Motor neuron (in vitro differentiated cells): ENCODE results near the gene UTP25. TPM values are rescaled to one million over a fixed set of nuclear protein-coding genes. Genes with fewer than 3 reads are reported as not detected.
"Not testable (repeated sequence)": the region's sequence is repeated elsewhere in the genome, so short reads cannot be mapped to it uniquely, and the experiment has no call there.

Source experiments
- ATAC-seq, 8 experiments: fragments of 200-7000 bp; cut with Tn5 transposase; replicated peaks in 6 of 8; 2 replicates each; pipeline ENCODE4 v1.8.0; 2021; ENCODE audit warnings: mild to moderate bottlenecking in 8 of 8, moderate library complexity in 8 of 8
- H3K27ac ChIP-seq, 2 donors: fragments of 250-450 bp; sonication (Bioruptor Pico); 2 replicates each; pipeline ENCODE4 v1.9.0; 2021; ENCODE audit warnings: antibody characterized with exemption in 2 of 2, mild to moderate bottlenecking in 2 of 2, moderate library complexity in 1 of 2
- H3K4me1 ChIP-seq, 2 donors: fragments of 250-450 bp; sonication (Bioruptor Pico); replicated peaks in 1 of 2; 2 replicates each; pipeline ENCODE4 v1.6.1; 2021; ENCODE audit warnings: antibody characterized with exemption in 2 of 2, mild to moderate bottlenecking in 2 of 2, moderate library complexity in 1 of 2
- H3K4me3 ChIP-seq, 5 donors: fragments of 250-450 bp; sonication (Bioruptor Pico); 2 replicates each; pipeline ENCODE4 v1.9.0; 2021; ENCODE audit warnings: antibody characterized with exemption in 5 of 5, mild to moderate bottlenecking in 5 of 5, moderate library complexity in 4 of 5
- WGBS, 10 experiments: fragments of 450-650 bp; shearing (Covaris generic); methylation state at CpG; one replicate each; pipeline ENCODE4 v1.0.0; 2022; 5-methylcytosine and 5-hydroxymethylcytosine counted together
- in situ Hi-C, 9 experiments: fragments of 400-800 bp; cut with MboI; loops; one replicate each; pipeline ENCODE4 v1.15.0; 2021; ENCODE audit warnings: low sequenced_read_pairs in 9 of 9, low pct_unique_long_range_greater_than_20kb in 2 of 9; ENCODE audit not compliant: unreplicated experiment in 9 of 9
- total RNA-seq, 8 experiments: library from RNA; unstranded; fragments of 300-600 nt; gene quantifications; 2 replicates each; pipeline versions ENCODE4 v1.2.3 to v1.2.4, GENCODE V29; 2022

The UTP25 gene
- total RNA-seq, 8 experiments from 2014 or later = 6.3 to 11.9 (median 8.7) TPM

GRCh38 chr1:209884665-209885117 lies 56.9 kb downstream of the UTP25 start:
- peak; percentile 76 to 99 (median 98) for ATAC-seq
- H3K4me1 ChIP-seq = peaks cover 25 to 31% of the 10 kb centered on the region in 2 donors
- H3K27ac ChIP-seq = peak overlapping the region; percentile 4 to 66
- no peak overlapping the region for H3K4me3 ChIP-seq
- in situ Hi-C loops = no loop called here
- WGBS, 10 experiments = 0 to 67% (median 17%) methylated on average over 1 to 2 of the region's 2 CpGs; no CpG with 5 or more reads in 3 of the 10 experiments

DNA sequence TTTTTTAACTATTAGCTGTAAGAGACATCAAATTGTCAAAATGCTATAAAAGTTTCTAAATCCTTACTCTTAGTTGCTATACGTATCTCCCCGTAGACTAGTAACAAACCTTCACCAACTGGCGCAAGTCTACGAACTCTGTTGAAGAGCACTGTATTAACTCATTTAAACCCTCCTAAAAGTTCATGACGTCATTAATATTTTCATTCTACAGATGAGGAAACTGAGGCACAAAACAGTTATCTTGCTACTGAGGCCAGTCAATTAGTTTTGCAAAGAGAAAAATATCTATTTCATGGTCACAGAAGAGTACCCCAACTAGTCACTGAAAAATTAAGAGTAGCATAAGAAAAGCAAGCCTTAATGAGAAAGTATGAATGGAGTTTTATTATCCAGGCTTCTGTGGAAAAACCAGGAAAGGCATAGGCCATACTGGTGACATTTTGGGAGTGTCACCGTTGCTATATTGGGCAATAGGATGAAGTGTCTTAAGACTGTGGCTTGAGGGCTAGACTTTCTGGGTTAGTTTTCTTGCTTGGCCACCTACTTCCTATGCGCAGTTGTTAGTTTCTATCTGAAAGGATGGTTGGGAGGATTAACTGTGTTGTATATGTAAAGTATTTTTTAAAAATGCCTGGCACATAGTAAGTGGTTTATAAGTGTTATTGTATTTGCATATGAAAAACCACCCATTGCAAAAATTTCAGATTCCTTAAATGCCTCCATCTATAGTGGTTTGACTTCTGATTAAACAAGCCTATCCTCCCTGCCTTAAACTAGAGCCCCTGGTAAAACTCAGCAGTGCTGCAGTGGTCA lies 57.8 kb downstream of the UTP25 start:
- in situ Hi-C loops = no loop called here
- WGBS, 10 experiments = 52 to 96% (median 83%) methylated on average over 1 to 7 of the region's 7 CpGs

DNA sequence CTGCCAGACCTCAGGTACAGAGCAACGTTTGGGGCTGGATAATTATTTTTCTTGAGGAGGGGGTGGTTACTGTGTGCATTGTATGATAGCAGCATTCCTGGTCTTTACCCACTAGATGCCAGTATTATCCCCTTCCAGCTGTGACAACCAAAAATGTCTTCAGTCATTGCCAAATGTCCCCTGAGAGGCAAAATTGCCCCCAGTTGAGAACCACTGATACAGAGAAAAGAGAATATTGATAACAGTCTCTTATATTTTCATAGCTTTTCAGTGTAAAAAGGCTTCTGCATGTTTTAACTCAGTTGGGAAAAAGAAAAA lies 58.4 kb downstream of the UTP25 start:
- H3K27ac ChIP-seq = no peak overlapping the region
- ATAC-seq = no peak
- in situ Hi-C loops = no loop called here
- H3K4me3 ChIP-seq = no peak overlapping the region
- peaks cover 18 to 19% of the 10 kb centered on the region in 2 donors for H3K4me1 ChIP-seq
- 0 to 33% (median 14%) methylated on average over 1 of the region's 1 CpG; no CpG with 5 or more reads in 5 of the 10 experiments for WGBS, 10 experiments

More for the DNA sequence above, 57.8 kb downstream of the UTP25 start:
- Histone ChIP-seq H3K4me1 (peaks cover 18 to 22% of the 10 kb centered on the region in 2 donors), H3K4me3 (no peak overlapping the region), H3K27ac (no peak overlapping the region)
- ATAC-seq = peak in 2 of 8 experiments; percentile 12 to 57

GRCh38 chr1:209888291-209889076 lies 60.7 kb downstream of the UTP25 start:
- peaks cover 11 to 12% of the 10 kb centered on the region in 2 donors for H3K4me1 ChIP-seq
- in situ Hi-C loops, H3K27ac ChIP-seq, ATAC-seq, H3K4me3 ChIP-seq: not testable (repeated sequence)
- 40 to 100% (median 92%) methylated on average over 1 to 18 of the region's 31 CpGs for WGBS, 10 experiments

- H3K4me1 ChIP-seq = peaks cover 6% of the 10 kb centered on the region in 2 donors
- no peak overlapping the region for H3K27ac ChIP-seq
- H3K4me3 ChIP-seq = no peak overlapping the region
- WGBS, 10 experiments = 80 to 100% (median 99%) methylated on average over 1 to 20 of the region's 35 CpGs; no CpG with 5 or more reads in 5 of the 10 experiments
- in situ Hi-C loops = no loop called here
- no peak for ATAC-seq
Observed at GRCh38 chr1:209889077-209889418, 61.3 kb downstream of the UTP25 start.

DNA sequence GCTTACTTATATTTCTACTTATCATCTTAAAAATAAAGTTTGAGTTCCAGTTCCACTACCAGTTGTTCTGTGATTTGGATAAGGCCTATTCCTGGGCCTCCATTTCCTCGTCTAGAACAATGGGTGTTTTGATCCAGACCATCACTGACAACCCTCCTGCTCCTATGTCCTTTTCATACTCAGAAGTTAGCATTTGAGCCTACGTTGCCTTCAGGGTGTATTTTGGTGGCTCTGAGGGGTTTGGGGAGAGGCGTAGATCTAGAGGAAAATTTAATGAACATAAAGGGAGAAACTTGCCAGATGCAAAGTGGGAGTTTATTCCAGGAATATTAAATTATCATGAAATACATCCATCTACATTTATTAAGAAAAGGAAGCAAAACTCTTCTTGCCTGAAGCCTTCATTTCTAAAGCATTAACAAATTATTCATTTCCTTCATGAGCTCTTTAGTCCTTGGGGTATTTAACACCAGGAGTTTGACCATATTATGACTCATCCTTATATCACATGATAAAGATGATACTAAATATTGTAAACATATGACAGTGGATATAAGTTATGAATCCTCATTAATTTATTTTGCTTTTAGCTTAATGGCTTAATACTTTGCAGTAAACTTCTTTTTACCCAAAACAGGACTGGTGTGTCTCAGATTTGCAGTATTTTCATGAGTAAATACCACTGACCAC lies 63.0 kb downstream of the UTP25 start:
- in situ Hi-C loops = no loop called here
- Histone ChIP-seq H3K4me3 (no peak overlapping the region), H3K4me1 (peaks cover 0 to 3% of the 10 kb centered on the region in 2 donors), H3K27ac (no peak overlapping the region)
- 0 to 75% (median 61%) methylated on average over 1 to 3 of the region's 3 CpGs for WGBS, 10 experiments
- peak in 6 of 8 experiments; percentile 23 to 86 (median 45) for ATAC-seq

DNA sequence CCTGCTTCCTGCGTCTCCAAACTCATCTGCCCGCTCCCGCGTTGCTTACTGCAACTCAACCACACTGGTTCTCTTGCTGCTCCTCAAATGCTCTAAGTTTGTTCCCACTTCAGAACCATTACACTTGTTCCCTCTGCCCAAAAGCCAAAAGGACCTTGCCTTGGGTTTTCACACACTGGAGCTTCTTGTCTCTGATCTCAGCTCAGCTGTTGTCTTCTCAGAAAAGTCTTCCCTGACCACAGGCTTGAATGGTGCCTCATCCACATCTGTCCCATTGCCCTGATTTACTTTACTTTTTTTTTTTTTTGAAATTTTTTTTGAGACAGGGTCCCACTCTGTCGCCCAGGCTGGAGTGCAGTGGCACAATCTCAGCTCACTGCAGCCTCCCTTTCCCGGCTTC lies 66.0 kb downstream of the UTP25 start:
- Histone ChIP-seq H3K4me3 (no peak overlapping the region), H3K27ac (no peak overlapping the region), H3K4me1 (peaks cover 0 to 3% of the 10 kb centered on the region in 2 donors)
- WGBS, 10 experiments = 75 to 100% (median 91%) methylated on average over 2 to 6 of the region's 6 CpGs; no CpG with 5 or more reads in 3 of the 10 experiments
- in situ Hi-C loops = no loop called here
- no peak for ATAC-seq

- Histone ChIP-seq H3K27ac (no peak overlapping the region), H3K4me1 (peaks cover 0 to 3% of the 10 kb centered on the region in 2 donors), H3K4me3 (no peak overlapping the region)
- ATAC-seq = no peak
- in situ Hi-C loops = no loop called here
- 37 to 80% (median 73%) methylated on average over 1 to 4 of the region's 4 CpGs; no CpG with 5 or more reads in 4 of the 10 experiments for WGBS, 10 experiments
Observed at GRCh38 chr1:209895709-209896108, 67.9 kb downstream of the UTP25 start.

DNA sequence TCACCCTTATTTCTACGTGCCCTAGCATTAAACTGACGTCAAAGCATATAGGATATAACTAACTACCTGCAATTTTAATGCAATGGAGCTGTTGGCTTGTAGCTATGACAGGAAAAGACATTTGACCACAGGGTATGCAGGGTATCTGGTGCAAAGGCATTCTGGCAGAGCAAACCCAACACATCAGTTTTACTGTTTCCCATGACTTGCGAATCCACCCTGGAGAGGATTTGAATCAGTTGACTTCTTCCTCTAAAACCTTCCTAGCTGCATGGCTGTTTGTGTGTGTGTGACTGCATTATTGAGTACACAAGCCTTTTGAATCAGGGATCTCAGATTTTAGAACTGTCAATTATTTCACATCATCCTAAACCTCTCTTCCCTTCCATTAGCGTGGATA lies 68.6 kb downstream of the UTP25 start:
- Histone ChIP-seq H3K27ac (no peak overlapping the region), H3K4me1 (peaks cover 0 to 3% of the 10 kb centered on the region in 2 donors), H3K4me3 (no peak overlapping the region)
- in situ Hi-C loops = no loop called here
- 60 to 100% (median 88%) methylated on average over 1 to 4 of the region's 4 CpGs; no CpG with 5 or more reads in 1 of the 10 experiments for WGBS, 10 experiments
- ATAC-seq = no peak

DNA sequence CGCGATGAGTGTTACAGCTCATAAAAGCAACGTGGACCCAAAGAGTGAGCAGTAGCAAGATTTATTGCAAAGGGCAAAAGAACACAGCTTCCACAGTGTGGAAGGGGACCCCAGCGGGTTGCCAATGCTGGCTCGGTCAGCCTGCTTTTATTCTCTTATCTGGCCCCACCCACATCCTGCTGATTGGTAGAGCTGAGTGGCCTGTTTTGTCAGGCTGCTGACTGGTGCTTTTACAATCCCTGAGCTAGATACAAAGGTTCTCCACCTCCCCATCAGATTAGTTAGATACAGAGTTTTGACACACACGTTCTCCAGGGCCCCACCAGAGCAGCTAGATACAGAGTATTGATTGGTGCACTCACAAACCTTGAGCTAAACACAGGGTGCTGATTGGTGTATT lies 70.5 kb downstream of the UTP25 start:
- H3K4me3 ChIP-seq, H3K4me1 ChIP-seq, ATAC-seq, in situ Hi-C loops, H3K27ac ChIP-seq: not testable (repeated sequence)
- 87 to 100% (median 92%) methylated on average over 2 to 6 of the region's 6 CpGs; no CpG with 5 or more reads in 5 of the 10 experiments for WGBS, 10 experiments

DNA sequence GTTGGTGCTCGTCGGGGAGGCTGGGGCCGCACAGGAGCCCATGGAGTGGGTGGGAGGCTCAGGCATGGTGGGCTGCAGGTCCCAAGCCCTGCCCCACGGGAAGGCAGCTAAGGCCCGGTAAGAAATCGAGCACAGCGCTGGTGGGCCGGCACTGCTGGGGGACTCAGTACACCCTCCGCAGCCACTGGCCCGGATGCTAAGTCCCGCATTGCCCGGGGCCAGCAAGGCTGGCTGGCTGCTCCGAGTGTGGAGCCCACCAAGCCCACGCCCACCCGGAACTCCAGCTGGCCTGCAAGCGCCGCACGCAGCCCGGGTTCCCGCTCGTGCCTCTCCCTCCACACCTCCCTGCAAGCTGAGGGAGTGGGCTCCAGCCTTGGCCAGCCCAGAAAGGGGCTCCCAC lies 71.1 kb downstream of the UTP25 start:
- 87 to 100% (median 90%) methylated on average over 2 to 9 of the region's 21 CpGs; no CpG with 5 or more reads in 6 of the 10 experiments for WGBS, 10 experiments
- H3K27ac ChIP-seq, H3K4me1 ChIP-seq, in situ Hi-C loops, H3K4me3 ChIP-seq, ATAC-seq: not testable (repeated sequence)

DNA sequence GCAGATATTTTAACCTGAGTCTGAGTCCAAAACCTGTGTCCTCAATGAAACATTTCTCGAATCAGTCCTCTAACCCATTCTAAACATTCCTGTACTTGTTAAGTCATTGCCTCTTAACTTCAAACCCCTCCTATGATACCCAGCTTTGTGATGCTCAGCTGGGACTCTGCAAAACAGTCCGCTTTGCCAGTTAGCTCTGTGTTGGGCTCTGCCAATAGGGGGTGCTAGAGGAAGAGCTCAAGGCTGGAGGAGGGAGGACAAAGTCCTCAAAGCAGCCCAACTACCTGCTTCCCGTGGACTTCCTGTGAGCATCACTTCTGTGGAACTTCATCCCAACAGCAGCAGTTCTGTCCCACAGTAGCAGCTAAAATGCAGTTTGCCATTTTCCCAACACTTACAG lies 72.2 kb downstream of the UTP25 start:
- H3K27ac ChIP-seq = no peak overlapping the region
- no peak overlapping the region for H3K4me3 ChIP-seq
- peak in 2 of 8 experiments; percentile 40 to 45 for ATAC-seq
- no peaks in the 10 kb centered on the region for H3K4me1 ChIP-seq
- 13 to 83% (median 62%) methylated on average over 1 to 3 of the region's 3 CpGs; no CpG with 5 or more reads in 1 of the 10 experiments for WGBS, 10 experiments
- in situ Hi-C loops = no loop called here

DNA sequence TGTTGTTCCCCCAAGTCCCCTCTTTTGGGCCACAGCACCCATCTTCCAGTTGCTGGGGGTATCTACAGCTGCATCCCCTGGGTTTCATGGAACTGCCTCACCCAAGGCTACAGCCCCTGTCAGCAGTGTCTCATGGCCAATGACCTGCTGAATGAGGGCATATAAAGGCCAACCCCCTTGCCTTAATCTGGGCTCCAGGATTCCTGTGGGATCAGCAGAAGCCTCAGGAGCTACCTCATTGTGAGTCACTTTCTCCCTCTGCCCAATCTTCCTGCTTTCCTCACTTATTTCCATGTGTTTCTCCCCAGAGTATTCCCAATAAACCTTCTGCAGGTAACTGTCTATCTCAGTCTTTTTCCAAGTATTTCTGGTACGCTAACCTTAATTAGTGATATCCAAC lies 73.0 kb downstream of the UTP25 start:
- ATAC-seq = peak in 3 of 8 experiments; percentile 38 to 77 (median 68)
- in situ Hi-C loops = no loop called here
- no peak overlapping the region for H3K27ac ChIP-seq
- H3K4me3 ChIP-seq = no peak overlapping the region
- WGBS, 10 experiments = 80 to 100% (median 91%) methylated on average over 1 of the region's 1 CpG; no CpG with 5 or more reads in 4 of the 10 experiments
- H3K4me1 ChIP-seq = no peaks in the 10 kb centered on the region
